Neural crest cell (in vitro differentiated cells): Measurements from ENCODE around the gene IL18RAP. TPM values are rescaled to one million over a fixed set of nuclear protein-coding genes. Genes with fewer than 3 reads are reported as not detected.

Experiments used
- DNase-seq: peaks from one replicate; pipeline ENCODE4 v3.0.0; 2021; ENCODE audit warnings: low read depth, mixed read lengths, low spot score
- H3K27ac Mint-ChIP-seq: one replicate; pipeline ENCODE4 v1.8.0; 2021; ENCODE audit warnings: mild to moderate bottlenecking, mixed read lengths; ENCODE audit not compliant: unreplicated experiment
- H3K27me3 Mint-ChIP-seq: 2 replicates; pipeline ENCODE4 v1.8.0; 2021; ENCODE audit warnings: low read depth, mild to moderate bottlenecking, mixed read lengths
- H3K36me3 Mint-ChIP-seq: 2 replicates; pipeline ENCODE4 v1.8.0; 2021; ENCODE audit warnings: low read depth, mild to moderate bottlenecking, mixed read lengths
- H3K4me1 Mint-ChIP-seq: 2 replicates; pipeline ENCODE4 v1.8.0; 2021; ENCODE audit warnings: mixed read lengths
- H3K4me3 Mint-ChIP-seq: one replicate; pipeline ENCODE4 v1.8.0; 2021; ENCODE audit warnings: mild to moderate bottlenecking, mixed read lengths
- H3K9me3 Mint-ChIP-seq: 2 replicates; pipeline ENCODE4 v1.8.0; 2021; ENCODE audit warnings: mixed read lengths
- CTCF ChIP-seq: fragments of 200-600 bp; sonication (generic); conservative IDR thresholded peaks from 2 replicates; pipeline ENCODE4 v1.5.0; 2021; ENCODE audit warnings: antibody characterized with exemption, mild to moderate bottlenecking
- total RNA-seq: library from RNA; stranded (reverse); gene quantifications from 2 replicates; pipeline ENCODE4 v1.2.1, GENCODE V29; 2021

IL18RAP gene
- total RNA-seq, 1 donor from 2014 or later, result not detected

- Mint-ChIP-seq H3K27me3 (peaks cover 32% of the 10 kb centered on the region), H3K4me3 (no peak overlapping the region), H3K36me3 (no peaks in the 10 kb centered on the region), H3K27ac (no peak overlapping the region), H3K9me3 (peaks cover 5% of the 10 kb centered on the region), H3K4me1 (no peaks in the 10 kb centered on the region)
- no peak for DNase-seq
- no peak for TF ChIP-seq CTCF
Observed at GRCh38 chr2:102428573-102428972, 5.6 kb downstream of the IL18RAP start.

- no peak for DNase-seq
- Mint-ChIP-seq H3K4me1 (no peaks in the 10 kb centered on the region), H3K9me3 (peaks cover 2% of the 10 kb centered on the region), H3K36me3 (no peaks in the 10 kb centered on the region), H3K4me3 (no peak overlapping the region), H3K27me3 (peaks cover 17% of the 10 kb centered on the region), H3K27ac (no peak overlapping the region)
- no peak for TF ChIP-seq CTCF
Observed at GRCh38 chr2:102432386-102432785, 9.4 kb downstream of the IL18RAP start.

GRCh38 chr2:102433973-102434654, 11.2 kb downstream of the IL18RAP start:
- Mint-ChIP-seq H3K27me3 (peaks cover 6% of the 10 kb centered on the region), H3K9me3 (no peaks in the 10 kb centered on the region), H3K4me3 (no peak overlapping the region), H3K27ac (no peak overlapping the region), H3K4me1 (no peaks in the 10 kb centered on the region), H3K36me3 (no peaks in the 10 kb centered on the region)
- no peak for TF ChIP-seq CTCF
- no peak for DNase-seq

GRCh38 chr2:102434655-102435381, 11.9 kb downstream of the IL18RAP start:
- H3K27ac Mint-ChIP-seq, result no peak overlapping the region

GRCh38 chr2:102435741-102436140, 12.8 kb downstream of the IL18RAP start:
- H3K4me3 Mint-ChIP-seq, result no peak overlapping the region

More at GRCh38 chr2:102434655-102435381, 11.9 kb downstream of the IL18RAP start:
- Mint-ChIP-seq H3K27me3 (peaks cover 2% of the 10 kb centered on the region), H3K9me3 (no peaks in the 10 kb centered on the region), H3K4me1 (no peaks in the 10 kb centered on the region), H3K4me3 (no peak overlapping the region), H3K36me3 (no peaks in the 10 kb centered on the region)
- no peak for TF ChIP-seq CTCF
- no peak for DNase-seq

More at GRCh38 chr2:102435741-102436140, 12.8 kb downstream of the IL18RAP start:
- no peaks in the 10 kb centered on the region for H3K4me1 Mint-ChIP-seq
- no peak for TF ChIP-seq CTCF
- no peaks in the 10 kb centered on the region for H3K36me3 Mint-ChIP-seq
- no peaks in the 10 kb centered on the region for H3K9me3 Mint-ChIP-seq
- peaks cover 2% of the 10 kb centered on the region for H3K27me3 Mint-ChIP-seq
- no peak overlapping the region for H3K27ac Mint-ChIP-seq
- DNase-seq, result no peak
